Upper lobe of left lung (tissue), 6 donors: ENCODE results near the gene CMSS1. TPM values are rescaled to one million over a fixed set of nuclear protein-coding genes. Genes with fewer than 3 reads are reported as not detected.

Experiments
- ATAC-seq, 2 donors: fragments of 200-7000 bp; cut with Tn5 transposase; one replicate each; pipeline ENCODE4 v1.9.1; 2022; ENCODE audit warnings: mild to moderate bottlenecking in 2 of 2, moderate library complexity in 2 of 2; ENCODE audit not compliant: low FRiP score in 2 of 2
- DNase-seq, 2 donors: peaks; one replicate each; pipeline ENCODE4 v3.0.0-alpha.2; 2019 to 2020
- H3K27ac ChIP-seq, 4 donors: fragments of 200-600 bp; sonication (generic); one replicate each; pipeline ENCODE4 v1.5.1; 2016 to 2019
- H3K27me3 ChIP-seq, 4 donors: fragments of 200-600 bp; sonication (generic); one replicate each; pipeline ENCODE4 v1.5.1; 2017 to 2019
- H3K36me3 ChIP-seq, 4 donors: fragments of 200-600 bp; sonication (generic); one replicate each; pipeline ENCODE4 v1.5.1; 2016 to 2019
- H3K4me1 ChIP-seq, 4 donors: fragments of 200-600 bp; sonication (generic); one replicate each; pipeline ENCODE4 v1.5.1; 2018 to 2019
- H3K4me3 ChIP-seq, 4 donors: fragments of 200-600 bp; sonication (generic); one replicate each; pipeline ENCODE4 v1.5.1; 2017 to 2019; ENCODE audit warnings: mild to moderate bottlenecking in 2 of 4, moderate library complexity in 1 of 4
- H3K9me3 ChIP-seq, 4 donors: fragments of 200-600 bp; sonication (generic); one replicate each; pipeline ENCODE4 v1.5.1; 2018 to 2019
- CTCF ChIP-seq, 6 experiments: fragments of 450-650 bp in 4 of 6; fragments of 200-600 bp in 2 of 6; sonication (generic) in 2 of 6; IDR thresholded peaks; one replicate each; pipeline ENCODE4 v1.5.1; 2016 to 2019; ENCODE audit warnings: antibody characterized with exemption in 6 of 6
- EP300 ChIP-seq, 4 donors: sonication (generic); formaldehyde crosslinking; IDR thresholded peaks; one replicate each; pipeline ENCODE4 v1.5.1; 2017; ENCODE audit warnings: antibody characterized with exemption in 4 of 4, control low read depth in 2 of 4
- POLR2A ChIP-seq, 4 donors: fragments of 450-650 bp; IDR thresholded peaks; one replicate each; pipeline ENCODE4 v1.5.1; 2016 to 2017; ENCODE audit warnings: antibody characterized with exemption in 4 of 4, mild to moderate bottlenecking in 2 of 4
- POLR2AphosphoS5 ChIP-seq, 2 donors: sonication (generic); formaldehyde crosslinking; IDR thresholded peaks; one replicate each; pipeline ENCODE4 v1.5.1; 2017; ENCODE audit warnings: antibody characterized with exemption in 2 of 2
- WGBS, 2 donors: methylation state at CpG; one replicate each; pipeline ENCODE4 v1.1.5; 2017 to 2018; 5-methylcytosine and 5-hydroxymethylcytosine counted together
- total RNA-seq, 6 donors: library from RNA; depleted of rRNA in 4 of 6; stranded (reverse); fragments of >200 nt in 4 of 6; gene quantifications; one replicate each; pipeline versions ENCODE4 v1.1.0 to v1.2.1, GENCODE V29; 2016 to 2021
- donor health status: DM: no; HTN: no; CAD: no; lungs with moderate emphysema.
- donor health status: DM: no; HTN: yes; CAD: no; lungs with severe emphysema.

CMSS1 gene
- total RNA-seq, 6 donors from 2014 or later, result 4.0 to 21.1 (median 12.0) TPM

- ATAC-seq (no peak), DNase-seq (no peak)
- Histone ChIP-seq H3K27me3 (no peaks in the 10 kb centered on the region), H3K4me1 (peaks cover 22 to 32% (median 23%) of the 10 kb centered on the region in 4 donors), H3K36me3 (peaks cover 0 to 5% (median 0%) of the 10 kb centered on the region in 4 donors), H3K27ac (no peak overlapping the region), H3K9me3 (no peaks in the 10 kb centered on the region), H3K4me3 (no peak overlapping the region)
- WGBS, 2 donors, result 0 to 10% methylated on average over 1 of the region's 1 CpG
- TF ChIP-seq CTCF (IDR thresholded peaks at IDR 0.05) (no peak), POLR2A (IDR thresholded peaks at IDR 0.05) (no peak), POLR2AphosphoS5 (IDR thresholded peaks at IDR 0.05) (no peak), EP300 (IDR thresholded peaks at IDR 0.05) (no peak)
Measured at GRCh38 chr3:99868311-99868646, 50.6 kb downstream of the CMSS1 start.

DNA sequence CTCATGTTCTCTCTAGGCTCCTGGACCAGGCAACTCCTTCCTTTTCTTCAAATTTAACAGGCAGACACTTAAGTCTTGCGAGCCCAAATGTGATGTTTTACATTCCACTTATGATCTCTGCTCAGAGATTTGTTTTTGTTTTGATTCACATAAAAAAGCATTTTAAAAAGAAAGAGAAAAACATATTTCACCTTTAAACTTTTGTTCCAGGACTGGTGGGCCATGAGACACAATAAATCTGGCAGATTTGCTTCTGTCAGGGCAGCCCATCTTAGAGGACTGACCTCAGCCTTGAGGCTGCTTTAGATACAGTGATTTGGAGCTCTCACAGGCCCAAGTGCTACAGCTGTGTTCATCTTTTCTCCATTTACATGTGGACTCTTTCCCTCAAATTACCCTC, 52.0 kb downstream of the CMSS1 start:
- H3K36me3 ChIP-seq, result no peaks in the 10 kb centered on the region
- TF ChIP-seq POLR2A (IDR thresholded peaks at IDR 0.05) (no peak), POLR2AphosphoS5 (IDR thresholded peaks at IDR 0.05) (no peak), EP300 (IDR thresholded peaks at IDR 0.05) (no peak), CTCF (IDR thresholded peaks at IDR 0.05) (no peak)
- H3K27me3 ChIP-seq, result no peaks in the 10 kb centered on the region
- ATAC-seq, result no peak
- H3K4me3 ChIP-seq, result no peak overlapping the region
- peaks cover 22 to 43% (median 25%) of the 10 kb centered on the region in 4 donors for H3K4me1 ChIP-seq
- WGBS, 2 donors, result 63 to 88% methylated on average over 1 of the region's 1 CpG
- H3K27ac ChIP-seq, result peak overlapping the region in 2 of 4 donors; percentile 8 to 42
- no peak for DNase-seq
- no peaks in the 10 kb centered on the region for H3K9me3 ChIP-seq

DNA sequence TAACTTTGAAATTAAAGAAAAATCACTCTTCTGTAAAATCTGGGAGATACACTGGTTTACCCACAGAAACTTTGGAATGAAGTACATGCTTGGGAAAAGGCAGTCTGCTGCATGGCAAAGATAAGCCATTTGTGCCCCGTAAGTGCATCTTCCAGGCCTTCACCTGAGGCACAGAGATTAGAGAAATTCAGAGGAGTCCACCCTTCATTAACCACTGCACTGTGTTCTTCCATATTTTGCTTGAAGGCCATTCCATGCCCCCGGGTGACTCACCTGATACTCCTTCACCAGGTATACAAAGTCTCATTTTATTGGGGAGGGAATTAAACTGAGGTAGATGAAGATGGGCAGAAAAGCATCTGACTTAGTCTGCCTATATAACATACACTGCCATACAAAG, 53.0 kb downstream of the CMSS1 start:
- TF ChIP-seq CTCF (IDR thresholded peaks at IDR 0.05) (no peak), POLR2AphosphoS5 (IDR thresholded peaks at IDR 0.05) (no peak), POLR2A (IDR thresholded peaks at IDR 0.05) (no peak), EP300 (IDR thresholded peaks at IDR 0.05) (no peak)
- ATAC-seq (no peak), DNase-seq (no peak)
- Histone ChIP-seq H3K4me1 (peaks cover 19 to 43% (median 28%) of the 10 kb centered on the region in 4 donors), H3K27me3 (no peaks in the 10 kb centered on the region), H3K36me3 (no peaks in the 10 kb centered on the region), H3K4me3 (no peak overlapping the region), H3K27ac (peak overlapping the region in 2 of 4 donors; percentile 1 to 42), H3K9me3 (no peaks in the 10 kb centered on the region)
- WGBS, 2 donors, result 83 to 100% methylated on average over 2 of the region's 2 CpGs

DNA sequence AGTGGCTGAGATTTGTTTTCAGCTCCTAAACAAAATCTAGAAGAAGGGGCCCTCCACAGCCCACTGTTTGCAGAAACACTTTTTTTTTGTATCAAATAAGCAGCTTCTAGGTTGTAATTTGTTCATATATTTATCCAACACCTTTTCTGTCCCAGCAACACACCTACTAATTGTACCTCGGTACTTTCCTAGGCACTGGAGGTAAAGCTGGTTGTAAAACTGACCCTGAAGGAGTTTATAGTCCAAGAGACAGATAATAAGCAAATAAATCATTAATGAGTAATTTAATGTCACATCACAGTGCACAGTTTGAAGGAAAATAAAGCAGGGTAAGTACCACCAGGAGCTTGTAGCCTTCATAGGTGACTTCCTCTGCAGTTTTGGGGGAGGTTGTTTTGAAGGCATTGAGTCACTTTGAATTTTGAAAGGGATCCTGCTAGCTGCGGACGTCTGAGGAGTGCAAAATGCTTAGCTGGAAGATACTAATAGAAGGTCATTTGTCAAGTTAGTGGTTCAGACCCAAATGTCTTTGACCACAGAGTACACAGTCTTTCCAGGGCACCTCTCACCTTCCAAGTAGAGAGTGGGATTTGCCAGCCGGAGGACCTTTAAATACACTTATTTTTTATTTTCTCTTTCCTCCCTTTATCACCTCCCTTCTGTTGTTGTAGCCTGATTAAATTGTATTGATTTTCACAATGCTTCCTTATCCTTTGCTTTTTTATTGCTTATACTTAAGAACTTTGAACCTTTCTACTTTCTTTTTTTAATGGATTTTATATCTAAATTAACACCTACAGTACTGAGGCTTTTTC, 53.8 kb downstream of the CMSS1 start:
- Histone ChIP-seq H3K36me3 (no peaks in the 10 kb centered on the region), H3K27me3 (no peaks in the 10 kb centered on the region), H3K4me3 (peak overlapping the region in 2 of 4 donors; percentile 63 to 71), H3K4me1 (peaks cover 16 to 40% (median 27%) of the 10 kb centered on the region in 4 donors), H3K9me3 (no peaks in the 10 kb centered on the region), H3K27ac (peak overlapping the region; percentile 5 to 39 (median 26))
- TF ChIP-seq EP300 (IDR thresholded peaks at IDR 0.05) (no peak), CTCF (IDR thresholded peaks at IDR 0.05) (no peak), POLR2AphosphoS5 (IDR thresholded peaks at IDR 0.05) (no peak), POLR2A (IDR thresholded peaks at IDR 0.05) (no peak)
- ATAC-seq, result no peak
- DNase-seq, result no peak
- WGBS, 2 donors, result 82 to 84% methylated on average over 4 of the region's 4 CpGs

- Histone ChIP-seq H3K36me3 (no peaks in the 10 kb centered on the region), H3K27me3 (no peaks in the 10 kb centered on the region), H3K9me3 (no peaks in the 10 kb centered on the region), H3K4me1 (peaks cover 8 to 32% (median 20%) of the 10 kb centered on the region in 4 donors), H3K4me3 (peak overlapping the region in 2 of 4 donors; percentile 63 to 71), H3K27ac (peak overlapping the region in 2 of 4 donors; percentile 10 to 31)
- ATAC-seq, result no peak
- no peak for TF ChIP-seq CTCF (IDR thresholded peaks at IDR 0.05)
- TF ChIP-seq POLR2A (IDR thresholded peaks at IDR 0.05), result no peak
- no peak for TF ChIP-seq EP300 (IDR thresholded peaks at IDR 0.05)
- TF ChIP-seq POLR2AphosphoS5 (IDR thresholded peaks at IDR 0.05), result no peak
- DNase-seq, result no peak
Measured at GRCh38 chr3:99872923-99873254, 55.2 kb downstream of the CMSS1 start.
